Right renal pelvis (tissue), 4 donors: Measurements from ENCODE around the gene BRF1. TPM values are rescaled to one million over a fixed set of nuclear protein-coding genes. Genes with fewer than 3 reads are reported as not detected.

Experiments
- DNase-seq, 4 donors: peaks; one replicate each; pipeline ENCODE4 v3.0.0-alpha.2; 2013; ENCODE audit warnings: low read depth in 4 of 4, low spot score in 3 of 4, missing footprints in 1 of 4
- polyA plus RNA-seq, 4 donors: library from polyadenylated mRNA; unstranded; fragments of 120-200 nt; gene quantifications; one replicate each; pipeline ENCODE4 v1.2.1, GENCODE V29; 2013; ENCODE audit not compliant: insufficient read length in 4 of 4

The BRF1 gene
- polyA plus RNA-seq, 4 donors: 27.1 to 34.1 (median 28.7) TPM

DNA sequence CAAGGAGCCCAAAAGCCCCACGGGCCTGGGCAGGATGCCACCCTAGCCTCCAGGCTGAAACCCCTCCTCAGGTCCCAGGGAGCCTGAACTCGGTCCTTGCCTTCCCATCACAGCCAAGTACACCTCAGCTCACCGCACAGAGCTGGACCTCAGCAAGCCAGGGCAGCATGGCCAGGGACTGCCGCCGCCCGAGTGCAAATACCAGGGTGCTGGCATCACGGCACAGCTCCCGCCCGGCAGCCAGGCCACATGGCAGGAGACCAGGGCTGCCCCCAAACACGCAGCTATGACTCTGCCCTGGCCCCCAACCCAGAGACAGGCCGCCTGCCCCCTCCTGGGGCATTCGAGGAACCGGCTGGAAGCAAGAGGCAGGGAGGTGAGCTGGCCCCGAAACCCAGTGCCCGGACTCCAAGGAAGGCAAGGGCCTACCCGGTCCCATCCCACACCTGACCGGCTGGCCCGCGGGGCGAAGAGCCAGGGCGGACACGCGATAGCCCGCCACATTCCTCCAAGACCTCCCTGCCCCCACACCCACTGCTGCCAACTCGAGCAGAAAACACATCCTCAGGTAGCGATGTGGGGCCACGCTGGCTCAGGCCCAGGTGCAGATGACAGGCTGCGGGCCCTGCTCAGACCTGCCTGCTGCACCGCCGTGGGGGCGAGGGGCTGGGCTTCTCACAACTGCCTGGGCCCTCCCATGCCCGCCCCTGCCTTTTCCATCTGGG, 134.9 kb downstream of the BRF1 start:
- DNase-seq: no peak

DNA sequence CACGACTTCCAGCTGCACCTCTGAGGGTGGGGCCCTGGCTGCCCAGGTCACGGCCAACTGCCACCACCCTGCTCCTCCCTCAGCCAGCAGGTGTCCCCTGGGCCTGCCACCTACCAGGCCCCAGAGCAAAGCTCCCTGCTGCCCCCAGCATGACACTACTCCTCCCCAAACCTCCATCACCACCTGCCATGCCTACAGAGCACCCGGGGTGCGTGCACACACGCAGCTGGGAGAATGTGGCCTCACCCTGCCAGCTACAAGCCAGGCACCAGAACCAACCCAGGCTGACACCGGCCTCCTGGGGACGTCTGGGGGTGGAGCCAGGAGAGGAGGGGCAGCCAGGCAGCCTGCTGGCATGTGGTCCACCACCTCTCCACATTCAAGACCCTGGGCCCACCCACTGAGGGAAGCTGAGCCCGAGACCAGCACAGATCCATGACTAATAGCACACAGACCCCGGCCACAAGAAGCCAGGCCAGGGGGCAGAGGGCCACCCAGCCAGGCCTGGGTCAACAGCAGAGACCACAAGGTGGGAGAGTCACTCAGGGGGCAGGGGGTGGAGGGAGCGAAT, 135.6 kb downstream of the BRF1 start:
- DNase-seq: no peak

DNA sequence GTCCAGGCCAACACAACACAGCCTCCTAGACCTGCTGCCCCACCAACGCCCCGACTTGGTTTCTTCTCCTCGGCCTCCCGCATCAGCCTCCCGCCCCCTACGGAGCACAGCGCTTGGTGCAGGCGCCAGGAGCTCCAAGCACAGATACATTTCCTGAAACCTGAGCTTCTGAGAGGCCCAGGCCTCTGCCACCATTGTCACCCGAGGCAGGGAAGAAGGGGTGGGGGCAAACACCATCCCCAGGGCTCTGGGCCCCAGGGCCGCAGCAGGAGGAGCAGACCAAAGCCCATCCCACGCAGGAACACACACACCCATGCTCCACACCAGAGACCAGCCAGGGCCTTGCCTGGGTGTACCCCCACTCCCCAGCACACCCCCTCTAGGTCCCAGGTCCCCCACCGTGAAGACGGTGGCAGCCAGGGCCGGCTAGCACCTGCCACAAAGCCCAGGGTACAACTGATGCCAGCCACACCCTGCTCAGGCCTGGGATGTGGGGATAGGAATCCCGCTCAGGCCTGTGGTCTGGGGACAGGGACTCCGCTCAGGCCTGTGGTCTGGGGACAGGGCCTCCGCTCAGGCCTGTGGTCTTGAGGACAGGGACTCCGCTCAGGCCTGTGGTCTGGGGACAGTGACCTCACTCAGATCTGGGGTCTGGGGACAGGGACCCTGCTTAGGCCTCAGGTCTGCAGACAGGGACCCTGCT, 137.6 kb downstream of the BRF1 start:
- no peak for DNase-seq

DNA sequence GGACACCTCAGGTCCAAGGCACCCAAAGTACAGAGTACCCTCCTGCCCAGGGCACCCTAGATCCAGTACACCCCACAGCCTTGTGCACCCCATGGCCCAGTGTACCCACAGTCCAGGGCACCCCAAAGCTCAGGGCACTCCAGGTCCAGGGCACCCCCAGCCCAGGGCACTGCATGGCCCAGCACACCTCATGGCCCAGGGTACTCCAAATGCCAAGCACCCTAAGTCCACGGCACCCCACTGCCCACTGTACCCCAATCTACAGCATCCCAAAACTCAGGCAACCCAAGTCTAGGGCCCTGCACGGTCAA, 138.2 kb downstream of the BRF1 start:
- no peak for DNase-seq

DNA sequence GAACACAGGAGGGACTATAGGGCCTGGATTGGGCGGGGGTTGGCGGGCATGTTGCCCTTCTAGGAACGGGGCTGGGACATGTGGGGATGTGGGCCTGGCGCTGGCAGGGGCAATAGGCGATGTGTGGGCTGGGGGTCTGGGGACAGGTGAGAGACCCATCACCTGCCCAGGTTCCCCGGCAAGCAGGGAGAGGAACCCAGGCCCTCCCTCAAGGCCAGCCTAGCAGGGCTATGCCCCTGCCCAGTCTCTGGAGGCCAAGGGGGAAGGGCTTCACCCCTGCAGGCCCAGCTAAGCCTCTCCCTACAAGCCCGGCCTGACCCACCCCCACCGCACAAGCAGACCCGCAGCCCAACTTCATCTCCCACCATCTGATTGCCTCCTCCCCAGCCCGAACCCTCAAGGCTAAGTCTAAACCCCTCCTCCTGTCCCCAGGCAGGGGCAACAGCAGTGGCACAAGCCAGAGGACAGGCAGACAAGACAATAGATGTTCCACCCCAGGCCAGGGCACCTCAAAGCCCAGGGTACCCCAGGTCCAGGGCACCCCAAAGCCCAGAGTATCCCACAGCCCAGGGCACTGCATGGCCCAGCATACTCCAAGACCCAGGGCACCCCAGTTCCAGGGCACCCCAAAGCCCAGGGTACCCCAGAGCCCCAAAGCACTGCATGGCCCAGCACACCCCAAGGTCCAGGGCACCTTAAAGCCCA, 138.7 kb downstream of the BRF1 start:
- DNase-seq: no peak

- DNase-seq: no peak
Observed at GRCh38 chr14:105161309-105161708, 139.5 kb downstream of the BRF1 start.

DNA sequence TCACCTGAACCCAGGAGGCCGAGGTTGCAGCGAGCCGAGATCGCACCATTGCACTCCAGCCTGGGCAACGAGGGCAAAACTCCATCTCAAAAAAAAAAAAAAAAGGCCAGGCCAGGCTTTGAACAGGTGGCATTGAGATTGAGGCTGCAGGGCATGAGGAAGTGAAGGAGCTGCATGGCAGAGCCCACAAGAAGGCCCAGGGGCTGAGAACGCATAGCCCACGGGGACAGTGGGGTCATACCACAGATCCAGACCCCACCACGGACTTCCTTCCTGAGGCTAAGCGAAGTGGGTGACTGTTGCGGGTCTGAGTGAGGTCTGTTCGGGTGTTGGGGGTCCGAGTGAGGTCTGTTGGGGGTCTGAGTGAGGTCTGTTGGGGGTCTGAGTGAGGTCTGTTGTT, 140.0 kb downstream of the BRF1 start:
- no peak for DNase-seq

DNA sequence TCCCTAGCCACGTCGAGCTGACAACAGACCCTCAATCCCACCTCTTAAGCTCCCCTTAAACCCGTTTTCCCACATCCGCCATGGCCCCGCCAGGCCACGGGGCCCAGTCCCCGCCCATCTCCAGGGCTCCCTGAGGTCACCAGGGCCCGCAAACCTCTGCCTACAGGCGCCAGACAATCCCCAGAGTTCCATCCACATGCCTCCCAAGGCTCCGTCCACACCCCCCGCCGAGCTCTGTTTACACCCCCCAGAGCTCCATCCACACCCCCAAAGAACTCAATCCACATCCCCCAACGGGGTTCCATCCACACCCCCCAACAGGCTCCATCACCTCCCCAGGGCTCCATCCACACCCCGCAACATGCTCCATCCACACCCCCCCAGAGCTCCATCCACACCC, 141.5 kb downstream of the BRF1 start:
- DNase-seq: no peak

Other genes with a start within 250 kb of the BRF1 start
- gene GPR132, start 235.6 kb downstream of the BRF1 start, polyA plus RNA-seq: under 1 TPM; 0.39 to 0.70 (median 0.49) TPM
- gene JAG2, start 132.2 kb downstream of the BRF1 start, polyA plus RNA-seq: 10 to 100 TPM in 1 of 4 donors, 1 to 10 TPM in 3; 7.3 to 11.7 (median 9.5) TPM
- gene NUDT14, start 119.7 kb downstream of the BRF1 start, polyA plus RNA-seq: 10 to 100 TPM; 25.9 to 35.2 (median 27.0) TPM
- gene BTBD6, start 52.5 kb downstream of the BRF1 start, polyA plus RNA-seq: 10 to 100 TPM; 32.2 to 42.4 (median 37.6) TPM
- 10 to 100 TPM; 59.3 to 72.4 (median 62.6) TPM for gene PACS2, start 13.7 kb upstream of the BRF1 start, polyA plus RNA-seq
- gene TEX22, start 97.5 kb upstream of the BRF1 start, polyA plus RNA-seq: 1 to 10 TPM; 1.0 to 2.4 (median 1.9) TPM
- gene MTA1, start 118.8 kb upstream of the BRF1 start, polyA plus RNA-seq: 100 to 1,000 TPM in 3 of 4 donors, 10 to 100 TPM in 1; 96.2 to 125 (median 106) TPM
- 100 to 1,000 TPM; 121 to 196 (median 128) TPM for gene CRIP2, start 173.8 kb upstream of the BRF1 start, polyA plus RNA-seq
- 10 to 100 TPM; 27.1 to 44.2 (median 36.0) TPM for gene CRIP1, start 185.9 kb upstream of the BRF1 start, polyA plus RNA-seq
- gene TEDC1, start 190.2 kb upstream of the BRF1 start, polyA plus RNA-seq: 10 to 100 TPM in 1 of 4 donors, 1 to 10 TPM in 3; 5.7 to 11.4 (median 7.1) TPM
- gene TMEM121, start 225.6 kb upstream of the BRF1 start, polyA plus RNA-seq: 1 to 10 TPM; 2.1 to 7.4 (median 2.6) TPM